22Rv1 (cell line): ENCODE data around the gene PIGH.

Source experiments
- ZFX ChIP-seq: fragments of 450-650 bp; IDR thresholded peaks from 2 replicates; pipeline ENCODE4 v1.6.1; 2017; ENCODE audit warnings: antibody characterized with exemption, borderline replicate concordance
- TF ChIP-seq, protein P1 (sequence below): fragments of 450-650 bp; IDR thresholded peaks from 2 replicates; pipeline ENCODE4 v1.5.1; 2017; ENCODE audit warnings: mild to moderate bottlenecking

DNA sequence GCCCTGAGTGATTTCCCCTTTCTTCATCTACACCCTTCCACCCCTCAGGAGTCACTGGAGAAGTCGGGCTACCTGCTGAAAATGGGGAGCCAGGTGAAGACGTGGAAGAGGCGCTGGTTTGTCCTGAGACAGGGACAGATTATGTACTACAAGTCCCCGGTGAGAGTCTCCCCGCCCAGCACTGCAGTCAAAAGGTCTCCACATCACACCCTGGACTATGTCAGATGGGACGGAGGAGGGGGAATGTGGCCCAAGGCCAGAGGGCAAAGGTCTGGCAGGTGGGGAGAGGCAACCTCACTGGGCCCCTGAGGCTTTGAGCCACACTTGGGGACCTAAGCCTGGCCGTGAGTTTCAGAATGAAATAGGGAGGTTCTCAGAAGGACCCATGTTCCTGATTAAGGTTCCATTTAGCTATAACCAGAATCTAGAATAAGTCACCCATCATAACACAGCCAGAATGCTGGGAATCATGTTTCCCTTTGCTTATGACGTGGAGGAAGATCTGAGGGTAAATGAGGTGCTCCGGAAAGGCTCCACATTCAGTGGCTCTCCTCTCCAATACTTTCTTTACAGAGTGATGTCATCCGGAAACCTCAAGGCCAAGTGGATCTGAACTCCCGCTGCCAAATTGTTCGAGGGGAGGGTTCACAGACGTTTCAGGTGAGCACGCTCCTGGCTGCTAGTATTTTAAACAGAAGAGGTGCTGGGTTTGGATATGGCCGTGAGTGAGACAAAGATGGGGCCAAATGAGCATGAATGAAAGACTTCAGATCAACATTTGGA lies 26.6 kb downstream of the PIGH start:
- TF ChIP-seq, protein P1, sequence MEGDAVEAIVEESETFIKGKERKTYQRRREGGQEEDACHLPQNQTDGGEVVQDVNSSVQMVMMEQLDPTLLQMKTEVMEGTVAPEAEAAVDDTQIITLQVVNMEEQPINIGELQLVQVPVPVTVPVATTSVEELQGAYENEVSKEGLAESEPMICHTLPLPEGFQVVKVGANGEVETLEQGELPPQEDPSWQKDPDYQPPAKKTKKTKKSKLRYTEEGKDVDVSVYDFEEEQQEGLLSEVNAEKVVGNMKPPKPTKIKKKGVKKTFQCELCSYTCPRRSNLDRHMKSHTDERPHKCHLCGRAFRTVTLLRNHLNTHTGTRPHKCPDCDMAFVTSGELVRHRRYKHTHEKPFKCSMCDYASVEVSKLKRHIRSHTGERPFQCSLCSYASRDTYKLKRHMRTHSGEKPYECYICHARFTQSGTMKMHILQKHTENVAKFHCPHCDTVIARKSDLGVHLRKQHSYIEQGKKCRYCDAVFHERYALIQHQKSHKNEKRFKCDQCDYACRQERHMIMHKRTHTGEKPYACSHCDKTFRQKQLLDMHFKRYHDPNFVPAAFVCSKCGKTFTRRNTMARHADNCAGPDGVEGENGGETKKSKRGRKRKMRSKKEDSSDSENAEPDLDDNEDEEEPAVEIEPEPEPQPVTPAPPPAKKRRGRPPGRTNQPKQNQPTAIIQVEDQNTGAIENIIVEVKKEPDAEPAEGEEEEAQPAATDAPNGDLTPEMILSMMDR = no peak
- TF ChIP-seq ZFX = no peak
